ENCODE measurements around the gene RAB11FIP2.

DNA sequence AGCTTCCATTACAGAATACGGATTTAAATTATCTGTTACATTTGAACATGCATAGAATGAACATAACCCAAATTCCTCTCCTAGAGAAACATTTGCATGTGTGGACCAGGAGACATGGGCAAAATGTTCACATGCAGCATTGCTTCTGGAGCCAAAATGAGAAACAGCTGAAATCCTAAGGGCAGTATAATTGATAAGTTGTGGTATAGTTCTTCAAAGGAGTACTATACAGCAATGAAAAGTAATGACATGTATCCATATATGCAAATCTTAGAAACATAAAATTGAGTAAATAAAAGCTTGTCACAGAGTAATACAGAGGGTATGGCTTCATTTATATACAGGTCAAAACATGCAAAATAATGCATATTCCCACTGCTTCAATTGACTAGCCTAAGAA, 77.1 kb downstream of the RAB11FIP2 start:
- TF ChIP-seq NRF1 (IDR thresholded peaks at IDR 0.05; ENCODE audit: low read depth, low read length) (no peak), CTCF (IDR thresholded peaks at IDR 0.05) (no peak), GABPA (IDR thresholded peaks at IDR 0.05; ENCODE audit: low read depth) (no peak), SIN3A (IDR thresholded peaks at IDR 0.05; ENCODE audit: borderline replicate concordance, low read depth, low read length) (no peak), EP300 (IDR thresholded peaks at IDR 0.05; ENCODE audit: borderline replicate concordance in 1 of 2, low read depth in 1 of 2, low read length in 1 of 2) (no peak), NFIC (IDR thresholded peaks at IDR 0.05; ENCODE audit: borderline replicate concordance) (no peak), RCOR1 (IDR thresholded peaks at IDR 0.05; ENCODE audit: low read length) (no peak)
- TF ChIP-seq, protein P1, sequence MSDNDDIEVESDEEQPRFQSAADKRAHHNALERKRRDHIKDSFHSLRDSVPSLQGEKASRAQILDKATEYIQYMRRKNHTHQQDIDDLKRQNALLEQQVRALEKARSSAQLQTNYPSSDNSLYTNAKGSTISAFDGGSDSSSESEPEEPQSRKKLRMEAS (IDR thresholded peaks at IDR 0.05; ENCODE audit: low read depth): no peak
